Cardiac muscle cell (in vitro differentiated cells and primary cell): ENCODE results near the gene CTIF. TPM values are rescaled to one million over a fixed set of nuclear protein-coding genes. Genes with fewer than 3 reads are reported as not detected.

Experiments used
- DNase-seq, 2 donors: peaks; one replicate each; pipeline versions ENCODE4 v3.0.0 to v3.0.0-alpha.2; 2010 to 2017; ENCODE audit warnings: low read depth in 1 of 2, low spot score in 1 of 2
- H3K27ac ChIP-seq: fragments of 200-600 bp; sonication (generic); 2 replicates; pipeline ENCODE4 v1.5.1; 2016
- H3K27me3 ChIP-seq: fragments of 200-600 bp; sonication (generic); 2 replicates; pipeline ENCODE4 v1.6.0; 2016; ENCODE audit warnings: control low read depth
- H3K36me3 ChIP-seq: fragments of 200-600 bp; sonication (generic); 2 replicates; pipeline ENCODE4 v1.5.1; 2016; ENCODE audit warnings: control low read depth
- H3K4me1 ChIP-seq: fragments of 200-600 bp; sonication (generic); 2 replicates; pipeline ENCODE4 v1.8.1; 2017; ENCODE audit warnings: low read depth, mild to moderate bottlenecking, mixed run types
- H3K4me3 ChIP-seq: fragments of 200-600 bp; sonication (generic); 2 replicates; pipeline ENCODE4 v1.5.1; 2016; ENCODE audit warnings: mild to moderate bottlenecking
- H3K9me3 ChIP-seq: fragments of 200-600 bp; sonication (generic); 2 replicates; pipeline ENCODE4 v1.5.1; 2017; ENCODE audit warnings: low read depth, mild to moderate bottlenecking, control low read depth
- polyA plus RNA-seq: library from polyadenylated mRNA; unstranded; fragments of >200 nt; fragmentation: Nextera tagmentation; extraction: Ambion mirVana; gene quantifications from 2 replicates; pipeline ENCODE4 v1.2.1, GENCODE V29; 2016
- total RNA-seq: library from RNA; depleted of rRNA; stranded (reverse); fragments of >200 nt; gene quantifications from 2 replicates; pipeline ENCODE4 v1.2.3, GENCODE V29; 2016
- TF ChIP-seq, protein P1 (sequence below): IDR thresholded peaks from 2 replicates; pipeline ENCODE4 v1.5.1; 2012; ENCODE audit warnings: low read depth, mild to moderate bottlenecking, low read length

The CTIF gene
- total and polyA plus RNA-seq, 2 experiments from 2014 or later: 16.5 to 22.0 TPM

DNA sequence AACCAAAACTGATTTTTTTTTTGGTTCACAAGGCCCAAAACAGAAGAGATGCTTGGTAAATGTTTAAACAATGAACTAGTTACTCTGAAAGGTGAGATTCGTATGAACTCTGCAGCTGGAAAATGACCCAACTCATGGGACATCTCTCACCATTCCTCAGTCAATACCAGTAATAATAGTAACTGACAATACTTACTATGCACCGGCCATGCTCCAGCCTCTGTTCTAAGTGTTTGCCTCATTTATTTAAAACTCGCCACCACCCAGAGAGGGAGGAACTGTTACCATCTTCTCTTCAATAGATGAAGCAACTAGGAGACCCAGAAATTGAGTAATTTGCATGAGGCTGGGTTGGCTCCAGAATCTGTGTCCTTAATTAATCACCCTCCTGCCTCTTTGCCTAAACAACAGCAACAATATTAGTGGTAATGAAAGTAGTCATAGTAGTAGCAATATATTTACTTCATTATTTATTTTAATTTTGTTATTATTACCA is 130.4 kb downstream of the CTIF start:
- no peaks in the 10 kb centered on the region for H3K27me3 ChIP-seq
- H3K4me3 ChIP-seq: no peak overlapping the region
- H3K27ac ChIP-seq: no peak overlapping the region
- H3K36me3 ChIP-seq: no peaks in the 10 kb centered on the region
- TF ChIP-seq, protein P1, sequence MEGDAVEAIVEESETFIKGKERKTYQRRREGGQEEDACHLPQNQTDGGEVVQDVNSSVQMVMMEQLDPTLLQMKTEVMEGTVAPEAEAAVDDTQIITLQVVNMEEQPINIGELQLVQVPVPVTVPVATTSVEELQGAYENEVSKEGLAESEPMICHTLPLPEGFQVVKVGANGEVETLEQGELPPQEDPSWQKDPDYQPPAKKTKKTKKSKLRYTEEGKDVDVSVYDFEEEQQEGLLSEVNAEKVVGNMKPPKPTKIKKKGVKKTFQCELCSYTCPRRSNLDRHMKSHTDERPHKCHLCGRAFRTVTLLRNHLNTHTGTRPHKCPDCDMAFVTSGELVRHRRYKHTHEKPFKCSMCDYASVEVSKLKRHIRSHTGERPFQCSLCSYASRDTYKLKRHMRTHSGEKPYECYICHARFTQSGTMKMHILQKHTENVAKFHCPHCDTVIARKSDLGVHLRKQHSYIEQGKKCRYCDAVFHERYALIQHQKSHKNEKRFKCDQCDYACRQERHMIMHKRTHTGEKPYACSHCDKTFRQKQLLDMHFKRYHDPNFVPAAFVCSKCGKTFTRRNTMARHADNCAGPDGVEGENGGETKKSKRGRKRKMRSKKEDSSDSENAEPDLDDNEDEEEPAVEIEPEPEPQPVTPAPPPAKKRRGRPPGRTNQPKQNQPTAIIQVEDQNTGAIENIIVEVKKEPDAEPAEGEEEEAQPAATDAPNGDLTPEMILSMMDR: no peak
- H3K9me3 ChIP-seq: no peaks in the 10 kb centered on the region
- no peak for DNase-seq
- H3K4me1 ChIP-seq: no peaks in the 10 kb centered on the region

DNA sequence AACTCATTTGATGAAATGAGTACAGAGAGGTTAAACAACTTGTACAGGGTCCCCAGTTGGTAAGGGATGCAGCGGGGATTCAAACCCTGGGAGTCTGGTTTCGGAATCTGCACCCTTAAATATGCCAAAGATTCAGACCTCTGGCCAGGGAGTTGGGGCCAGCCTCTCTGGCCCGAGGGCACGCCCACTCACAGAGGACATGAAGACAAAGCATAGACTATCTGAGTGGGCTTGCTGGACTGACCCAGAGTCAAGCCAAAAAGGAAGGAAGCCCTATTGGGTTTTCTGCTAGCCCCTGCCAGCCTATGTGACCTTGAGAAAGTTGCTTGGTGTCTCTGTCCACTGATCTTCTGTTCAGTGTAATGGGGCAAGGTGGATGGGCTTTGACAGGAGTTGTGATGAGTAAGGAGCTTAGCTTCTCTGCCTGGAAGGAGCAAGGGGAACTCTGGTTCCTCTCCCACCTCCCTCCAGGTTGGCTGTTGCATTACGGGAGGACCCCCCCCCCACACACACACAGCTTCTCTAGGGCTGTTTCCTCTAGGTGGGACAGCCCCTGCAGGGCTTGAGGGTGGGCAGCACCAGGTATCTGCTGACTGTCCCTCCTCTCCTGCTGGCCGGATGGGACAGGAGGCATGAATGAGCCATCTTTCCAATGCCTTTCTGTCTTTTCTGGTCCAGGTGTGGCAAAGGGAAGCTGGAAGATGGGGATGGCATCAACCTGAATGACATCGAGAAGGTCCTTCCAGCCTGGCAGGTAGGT is 131.3 kb downstream of the CTIF start:
- TF ChIP-seq, protein P1: no peak
- H3K36me3 ChIP-seq: no peaks in the 10 kb centered on the region

DNA sequence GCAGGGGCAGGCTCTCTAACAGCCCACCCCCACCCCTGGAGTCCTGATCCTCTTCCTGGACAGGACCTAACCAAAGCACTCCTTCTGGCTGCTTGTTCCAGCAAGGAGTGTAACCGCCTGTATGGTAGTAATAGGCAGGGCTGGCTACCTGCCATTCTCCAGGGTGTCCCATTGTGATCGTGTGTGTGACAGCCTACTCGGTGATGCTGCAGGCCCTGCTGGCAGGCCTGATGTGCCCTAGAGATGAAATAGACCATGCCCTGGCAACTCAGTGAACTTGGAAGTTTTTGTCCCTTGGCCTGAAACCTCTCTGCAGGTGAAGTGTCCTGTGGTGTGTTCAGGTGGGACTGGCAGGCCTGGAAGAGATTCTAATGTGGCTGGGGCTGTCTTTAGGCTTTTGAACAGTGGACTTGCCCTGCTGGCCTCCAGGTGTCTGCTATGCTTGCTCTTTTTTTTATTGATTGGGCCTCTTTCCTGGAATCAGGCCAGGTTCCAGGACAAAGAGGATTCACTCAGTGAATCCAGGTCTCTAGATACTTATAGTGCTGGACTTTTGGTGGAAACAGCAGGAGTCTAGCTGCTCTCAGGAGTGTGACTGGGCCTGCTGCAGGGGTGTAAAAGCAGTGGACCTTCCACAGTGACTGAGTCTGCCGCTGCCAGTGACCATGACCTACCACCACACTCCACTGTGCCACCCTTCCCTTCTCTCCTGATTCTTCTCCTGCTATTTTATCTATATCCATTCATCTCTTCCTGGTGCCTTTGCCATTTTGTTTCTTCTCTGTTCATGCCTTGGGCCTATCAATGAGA is 132.1 kb downstream of the CTIF start:
- no peaks in the 10 kb centered on the region for H3K36me3 ChIP-seq
- no peaks in the 10 kb centered on the region for H3K27me3 ChIP-seq
- peaks cover 5% of the 10 kb centered on the region for H3K4me1 ChIP-seq
- TF ChIP-seq, protein P1: no peak
- no peak overlapping the region for H3K27ac ChIP-seq
- DNase-seq: no peak
- H3K4me3 ChIP-seq: no peak overlapping the region
- H3K9me3 ChIP-seq: no peaks in the 10 kb centered on the region

More for the DNA sequence above, 131.3 kb downstream of the CTIF start:
- no peaks in the 10 kb centered on the region for H3K9me3 ChIP-seq
- H3K27me3 ChIP-seq: no peaks in the 10 kb centered on the region
- DNase-seq: no peak
- no peak overlapping the region for H3K27ac ChIP-seq
- peaks cover 3% of the 10 kb centered on the region for H3K4me1 ChIP-seq
- H3K4me3 ChIP-seq: no peak overlapping the region

DNA sequence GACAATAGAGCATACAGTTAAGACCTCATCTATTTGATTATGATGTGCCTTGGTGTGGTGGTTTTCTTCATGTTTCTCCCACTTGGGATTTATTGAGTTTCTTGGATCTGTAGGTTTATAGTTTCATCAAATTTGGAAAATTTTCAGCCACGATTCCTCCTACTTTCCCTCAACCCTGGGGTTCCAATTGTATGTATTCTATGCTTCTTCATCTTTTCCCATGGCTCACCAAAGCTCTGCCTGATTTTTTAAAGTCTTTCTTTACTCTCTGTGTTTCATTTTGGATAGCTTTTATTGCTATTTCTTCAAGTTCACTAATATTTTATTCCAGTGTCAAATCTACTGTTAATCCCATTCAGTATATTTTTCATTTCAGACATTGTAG is 132.7 kb downstream of the CTIF start:
- DNase-seq: no peak
- H3K4me1 ChIP-seq: peaks cover 5% of the 10 kb centered on the region
- H3K4me3 ChIP-seq: no peak overlapping the region
- no peaks in the 10 kb centered on the region for H3K27me3 ChIP-seq
- TF ChIP-seq, protein P1: no peak
- H3K9me3 ChIP-seq: no peaks in the 10 kb centered on the region
- no peaks in the 10 kb centered on the region for H3K36me3 ChIP-seq
- H3K27ac ChIP-seq: no peak overlapping the region

DNA sequence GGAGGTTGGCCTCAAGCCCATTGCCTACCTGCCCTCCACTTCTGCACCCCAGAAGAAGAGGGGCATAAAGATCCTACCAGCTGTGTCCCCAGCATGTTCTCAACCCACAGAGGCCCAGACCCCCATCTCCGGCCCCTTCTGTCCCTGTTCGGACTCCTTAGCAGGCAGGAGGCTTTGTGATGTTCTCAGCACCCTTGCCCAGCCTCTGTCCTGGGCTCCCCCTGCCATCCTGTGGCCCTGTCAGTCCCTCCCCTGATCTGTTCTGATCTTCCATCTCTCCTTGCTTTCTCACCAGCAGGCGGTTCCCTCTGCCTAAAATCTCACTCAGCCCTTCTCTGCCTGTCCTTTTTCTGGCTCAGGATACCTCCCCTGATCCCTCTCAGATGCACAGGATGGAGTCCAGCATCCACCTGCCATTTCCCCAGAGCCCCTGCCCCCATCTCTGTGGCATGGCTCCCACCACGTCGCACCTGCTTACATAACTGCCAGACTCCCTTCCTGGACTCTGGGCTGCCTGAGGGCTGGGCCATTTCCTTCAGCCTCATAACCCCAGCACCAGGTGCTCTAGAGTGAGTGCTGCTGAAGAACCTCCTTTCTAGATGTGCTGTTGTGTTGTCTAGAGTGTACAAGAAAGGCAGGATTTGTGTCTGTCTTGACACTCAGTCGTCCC is 134.0 kb downstream of the CTIF start:
- DNase-seq: no peak
- H3K27ac ChIP-seq: no peak overlapping the region
- TF ChIP-seq, protein P1: no peak
- H3K9me3 ChIP-seq: no peaks in the 10 kb centered on the region
- peaks cover 5% of the 10 kb centered on the region for H3K4me1 ChIP-seq
- no peak overlapping the region for H3K4me3 ChIP-seq
- H3K27me3 ChIP-seq: no peaks in the 10 kb centered on the region
- H3K36me3 ChIP-seq: no peaks in the 10 kb centered on the region
